ENCODE measurements around the gene RNF114.

DNA sequence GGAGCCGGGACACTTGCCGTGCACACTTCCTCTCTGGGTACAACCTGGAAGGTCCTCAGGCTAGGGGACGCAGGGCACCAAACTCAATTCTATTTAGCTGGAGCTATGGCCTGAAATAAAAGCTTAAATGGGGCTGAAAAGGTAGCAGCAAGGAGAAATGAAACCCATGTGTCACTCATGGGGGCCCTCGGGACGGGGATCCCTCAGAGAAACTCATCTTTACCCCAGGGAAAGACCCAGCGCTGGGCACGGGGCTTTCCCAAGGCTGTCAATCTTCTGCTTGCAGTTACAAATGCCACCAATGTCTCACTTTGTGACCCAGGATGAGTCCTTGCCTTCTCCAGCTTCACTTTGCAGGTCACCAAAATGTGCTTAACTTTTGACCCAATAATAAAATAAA, 63.1 kb downstream of the RNF114 start:
- TF ChIP-seq, protein P1, sequence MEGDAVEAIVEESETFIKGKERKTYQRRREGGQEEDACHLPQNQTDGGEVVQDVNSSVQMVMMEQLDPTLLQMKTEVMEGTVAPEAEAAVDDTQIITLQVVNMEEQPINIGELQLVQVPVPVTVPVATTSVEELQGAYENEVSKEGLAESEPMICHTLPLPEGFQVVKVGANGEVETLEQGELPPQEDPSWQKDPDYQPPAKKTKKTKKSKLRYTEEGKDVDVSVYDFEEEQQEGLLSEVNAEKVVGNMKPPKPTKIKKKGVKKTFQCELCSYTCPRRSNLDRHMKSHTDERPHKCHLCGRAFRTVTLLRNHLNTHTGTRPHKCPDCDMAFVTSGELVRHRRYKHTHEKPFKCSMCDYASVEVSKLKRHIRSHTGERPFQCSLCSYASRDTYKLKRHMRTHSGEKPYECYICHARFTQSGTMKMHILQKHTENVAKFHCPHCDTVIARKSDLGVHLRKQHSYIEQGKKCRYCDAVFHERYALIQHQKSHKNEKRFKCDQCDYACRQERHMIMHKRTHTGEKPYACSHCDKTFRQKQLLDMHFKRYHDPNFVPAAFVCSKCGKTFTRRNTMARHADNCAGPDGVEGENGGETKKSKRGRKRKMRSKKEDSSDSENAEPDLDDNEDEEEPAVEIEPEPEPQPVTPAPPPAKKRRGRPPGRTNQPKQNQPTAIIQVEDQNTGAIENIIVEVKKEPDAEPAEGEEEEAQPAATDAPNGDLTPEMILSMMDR (IDR thresholded peaks at IDR 0.05; ENCODE audit: extremely low read depth in 1 of 2, insufficient read depth in 1 of 2, low read depth in 1 of 2, low read length in 2 of 2): no peak
- TF ChIP-seq POLR2A (IDR thresholded peaks at IDR 0.05; ENCODE audit: low read depth, low read length) (no peak), EZH2 (IDR thresholded peaks at IDR 0.05; ENCODE audit: borderline replicate concordance, low read depth, low read length, severe bottlenecking) (no peak), POLR2AphosphoS5 (IDR thresholded peaks at IDR 0.05; ENCODE audit: insufficient read depth, low read depth, low read length) (no peak), MYC (IDR thresholded peaks at IDR 0.05; ENCODE audit: low read depth, low read length) (no peak)
- TF ChIP-seq, protein P2, sequence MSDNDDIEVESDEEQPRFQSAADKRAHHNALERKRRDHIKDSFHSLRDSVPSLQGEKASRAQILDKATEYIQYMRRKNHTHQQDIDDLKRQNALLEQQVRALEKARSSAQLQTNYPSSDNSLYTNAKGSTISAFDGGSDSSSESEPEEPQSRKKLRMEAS (IDR thresholded peaks at IDR 0.05; ENCODE audit: insufficient read depth, insufficient read length): no peak

Data from endothelial cell of umbilical vein (primary cell).